HEK293 (cell line): Measurements from ENCODE around the gene GLRX.
A peak's percentile ranks its signal among the peaks of the same experiment; 100 is the strongest.

Source experiments
- CTCF ChIA-PET: fragments of 350-600 bp; formaldehyde crosslinking; extraction: SDS; loops from one replicate; lab custom pipeline; 2021; ENCODE audit warnings: antibody characterized with exemption; lab: Yijun Ruan, JAX
- POLR2A ChIA-PET: fragments of 300-600 bp; formaldehyde crosslinking; extraction: SDS; loops from one replicate; lab custom pipeline; 2020; ENCODE audit warnings: antibody characterized with exemption, inconsistent platforms; lab: Yijun Ruan, JAX
- H3K27ac ChIP-seq: fragments of 200-500 bp; sonication (Bioruptor generic); 2 replicates; pipeline ENCODE4 v1.5.1; 2014; ENCODE audit warnings: low read depth, low read length, control low read depth, inconsistent platforms; ENCODE audit errors: extremely low read depth
- H3K36me3 ChIP-seq, 2 experiments: fragments of 200-500 bp in 1 of 2; sonication (Bioruptor generic) in 1 of 2; 1 replicate in 1 of 2; 2 replicates in 1 of 2; pipeline ENCODE4 v1.5.1; 2014 to 2017; ENCODE audit warnings: inconsistent platforms in 2 of 2, low read length in 2 of 2; ENCODE audit not compliant: control insufficient read depth in 2 of 2, insufficient read depth in 1 of 2
- H3K4me1 ChIP-seq: fragments of 200-500 bp; sonication (Bioruptor generic); 2 replicates; pipeline ENCODE4 v1.5.1; 2014; ENCODE audit warnings: mild to moderate bottlenecking, low read length, inconsistent platforms; ENCODE audit not compliant: control insufficient read depth, insufficient read depth
- H3K4me3 ChIP-seq: 2 replicates; pipeline ENCODE4 v1.5.1; 2011; ENCODE audit warnings: low read depth, mild to moderate bottlenecking, control low read depth, low read length, moderate library complexity
- H3K9me3 ChIP-seq: fragments of 200-500 bp; sonication (Bioruptor generic); 2 replicates; pipeline ENCODE4 v1.5.1; 2014; ENCODE audit warnings: low read depth, low read length, inconsistent platforms; ENCODE audit not compliant: control insufficient read depth, insufficient read depth
- GFI1B ChIP-seq: fragments of 450-650 bp; formaldehyde crosslinking; IDR thresholded peaks from 2 replicates; pipeline ENCODE4 v1.5.1; 2016; ENCODE audit warnings: missing biosample characterization, missing genetic modification characterization
- SETDB1 ChIP-seq: IDR thresholded peaks from one replicate; pipeline ENCODE4 v1.6.1; 2017; ENCODE audit warnings: mild to moderate bottlenecking, low read length, moderate library complexity, mixed read lengths; ENCODE audit not compliant: insufficient read length
- TRIM28 ChIP-seq: IDR thresholded peaks from 2 replicates; pipeline ENCODE4 v1.6.1; 2011; ENCODE audit warnings: low read length, control low read depth, borderline replicate concordance
- YY1 ChIP-seq: fragments of 450-650 bp; formaldehyde crosslinking; IDR thresholded peaks from 2 replicates; pipeline ENCODE4 v1.5.1; 2018; ENCODE audit warnings: missing biosample characterization, missing genetic modification characterization
- ZBTB17 ChIP-seq: fragments of 450-650 bp; formaldehyde crosslinking; IDR thresholded peaks from 2 replicates; pipeline ENCODE4 v1.5.1; 2016; ENCODE audit warnings: missing biosample characterization, missing genetic modification characterization
- ZBTB20 ChIP-seq: fragments of 450-650 bp; formaldehyde crosslinking; IDR thresholded peaks from 2 replicates; pipeline ENCODE4 v1.5.1; 2016; ENCODE audit warnings: missing biosample characterization, missing genetic modification characterization
- ZFP69B ChIP-seq: fragments of 450-650 bp; formaldehyde crosslinking; IDR thresholded peaks from 2 replicates; pipeline ENCODE4 v1.5.1; 2016; ENCODE audit warnings: missing biosample characterization, missing genetic modification characterization
- ZNF138 ChIP-seq: fragments of 450-650 bp; formaldehyde crosslinking; IDR thresholded peaks from 2 replicates; pipeline ENCODE4 v1.5.1; 2016; ENCODE audit warnings: missing biosample characterization, missing genetic modification characterization, borderline replicate concordance
- ZNF184 ChIP-seq: fragments of 450-650 bp; IDR thresholded peaks from 2 replicates; pipeline ENCODE4 v1.5.1; 2018; ENCODE audit warnings: missing biosample characterization, mild to moderate bottlenecking, missing genetic modification characterization
- ZNF221 ChIP-seq: fragments of 450-650 bp; formaldehyde crosslinking; IDR thresholded peaks from 2 replicates; pipeline ENCODE4 v1.5.1; 2017; ENCODE audit warnings: missing biosample characterization, missing genetic modification characterization, borderline replicate concordance
- ZNF24 ChIP-seq: fragments of 450-650 bp; formaldehyde crosslinking; IDR thresholded peaks from 2 replicates; pipeline ENCODE4 v1.5.1; 2016; ENCODE audit warnings: missing biosample characterization, missing genetic modification characterization
- ZNF335 ChIP-seq: fragments of 450-650 bp; formaldehyde crosslinking; conservative IDR thresholded peaks from 2 replicates; pipeline ENCODE4 v1.5.1; 2016; ENCODE audit warnings: missing biosample characterization, missing genetic modification characterization
- ZNF341 ChIP-seq: fragments of 450-650 bp; formaldehyde crosslinking; IDR thresholded peaks from 2 replicates; pipeline ENCODE4; 2016; ENCODE audit warnings: low read depth, missing biosample characterization, missing genetic modification characterization
- ZNF366 ChIP-seq: fragments of 450-650 bp; formaldehyde crosslinking; conservative IDR thresholded peaks from 2 replicates; pipeline ENCODE4 v1.5.1; 2016; ENCODE audit warnings: missing biosample characterization, missing genetic modification characterization
- ZNF426 ChIP-seq: fragments of 450-650 bp; formaldehyde crosslinking; IDR thresholded peaks from 2 replicates; pipeline ENCODE4 v1.5.1; 2017; ENCODE audit warnings: missing biosample characterization, missing genetic modification characterization, mild to moderate bottlenecking, inconsistent platforms, moderate library complexity
- ZNF433 ChIP-seq: fragments of 450-650 bp; formaldehyde crosslinking; IDR thresholded peaks from 2 replicates; pipeline ENCODE4 v1.5.1; 2016; ENCODE audit warnings: missing biosample characterization, missing genetic modification characterization, low read depth
- ZNF473 ChIP-seq: fragments of 450-650 bp; formaldehyde crosslinking; IDR thresholded peaks from 2 replicates; pipeline ENCODE4 v1.5.1; 2017; ENCODE audit warnings: missing biosample characterization, missing genetic modification characterization
- ZNF561 ChIP-seq: fragments of 450-650 bp; IDR thresholded peaks from 2 replicates; pipeline ENCODE4 v1.5.1; 2018; ENCODE audit warnings: missing biosample characterization, missing genetic modification characterization, borderline replicate concordance
- ZNF596 ChIP-seq: fragments of 450-650 bp; IDR thresholded peaks from 2 replicates; pipeline ENCODE4 v1.5.0; 2018; ENCODE audit warnings: missing biosample characterization, mild to moderate bottlenecking, missing genetic modification characterization, moderate library complexity
- ZNF623 ChIP-seq: fragments of 450-650 bp; formaldehyde crosslinking; IDR thresholded peaks from 2 replicates; pipeline ENCODE4 v1.5.1; 2016; ENCODE audit warnings: missing biosample characterization, missing genetic modification characterization
- ZNF670 ChIP-seq: fragments of 450-650 bp; formaldehyde crosslinking; IDR thresholded peaks from 2 replicates; pipeline ENCODE4 v1.5.1; 2016; ENCODE audit warnings: missing biosample characterization, missing genetic modification characterization, low read depth
- ZSCAN23 ChIP-seq: fragments of 450-650 bp; formaldehyde crosslinking; IDR thresholded peaks from 2 replicates; pipeline ENCODE4 v1.5.1; 2016; ENCODE audit warnings: missing biosample characterization, missing genetic modification characterization
- TF ChIP-seq, protein P1 (sequence below): fragments of 450-650 bp; formaldehyde crosslinking; IDR thresholded peaks from 2 replicates; pipeline ENCODE4 v1.5.1; 2016; ENCODE audit warnings: missing biosample characterization, missing genetic modification characterization
- TF ChIP-seq, protein P2 (sequence below): sonication (generic); formaldehyde crosslinking; IDR thresholded peaks from 2 replicates; pipeline ENCODE4 v1.8.1; 2022; ENCODE audit warnings: mild to moderate bottlenecking, moderate library complexity, missing genetic modification reagents
- TF ChIP-seq, protein P3 (sequence below): fragments of 450-650 bp; formaldehyde crosslinking; IDR thresholded peaks from 2 replicates; pipeline ENCODE4 v1.5.1; 2016; ENCODE audit warnings: missing biosample characterization, missing genetic modification characterization

GLRX gene

DNA sequence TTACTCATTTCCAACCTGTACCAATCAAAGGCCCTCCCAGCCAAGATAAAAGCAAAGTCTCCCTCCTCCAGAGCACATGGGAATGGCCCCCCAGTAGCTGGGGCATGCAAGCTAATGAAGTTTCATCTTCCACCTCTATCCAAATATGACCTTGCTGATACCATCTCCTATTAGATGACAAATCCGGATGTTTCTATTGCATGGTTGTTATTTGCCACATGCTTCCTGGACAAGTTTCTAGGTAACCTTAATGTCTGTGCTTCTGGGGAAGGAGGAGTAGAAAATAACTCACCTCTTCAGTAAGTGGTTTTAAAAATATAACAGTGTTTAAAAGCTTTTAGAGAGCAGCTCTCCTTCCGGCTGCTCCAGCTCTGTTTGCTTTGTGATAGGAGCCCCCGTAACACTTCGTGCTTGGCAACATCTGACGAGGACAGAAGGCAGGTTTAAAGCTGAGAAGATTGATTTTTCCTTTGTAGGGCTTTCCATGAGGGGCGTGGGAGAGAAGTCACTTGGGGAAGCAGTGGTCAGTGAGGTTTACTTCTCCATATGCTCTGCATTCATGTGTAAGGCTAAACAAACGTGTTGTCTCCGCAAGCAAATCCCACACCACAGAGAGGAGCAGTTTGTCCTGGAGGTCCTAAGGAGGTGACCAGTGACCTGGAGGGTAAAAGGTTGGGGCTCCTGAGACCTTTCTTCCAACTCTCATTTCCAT is 40.3 kb upstream of the GLRX start (continued):
- no peak for TF ChIP-seq ZNF433
- no peak for TF ChIP-seq ZNF221 (tag by site-specific recombination)
- no peak for TF ChIP-seq ZNF596 (tag by site-specific recombination)
- TF ChIP-seq, protein P1, sequence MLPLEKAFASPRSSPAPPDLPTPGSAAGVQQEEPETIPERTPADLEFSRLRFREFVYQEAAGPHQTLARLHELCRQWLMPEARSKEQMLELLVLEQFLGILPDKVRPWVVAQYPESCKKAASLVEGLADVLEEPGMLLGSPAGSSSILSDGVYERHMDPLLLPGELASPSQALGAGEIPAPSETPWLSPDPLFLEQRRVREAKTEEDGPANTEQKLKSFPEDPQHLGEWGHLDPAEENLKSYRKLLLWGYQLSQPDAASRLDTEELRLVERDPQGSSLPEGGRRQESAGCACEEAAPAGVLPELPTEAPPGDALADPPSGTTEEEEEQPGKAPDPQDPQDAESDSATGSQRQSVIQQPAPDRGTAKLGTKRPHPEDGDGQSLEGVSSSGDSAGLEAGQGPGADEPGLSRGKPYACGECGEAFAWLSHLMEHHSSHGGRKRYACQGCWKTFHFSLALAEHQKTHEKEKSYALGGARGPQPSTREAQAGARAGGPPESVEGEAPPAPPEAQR, result no peak
- TF ChIP-seq SETDB1, result no peak
- TF ChIP-seq, all 188 proteins: peak for 3

DNA sequence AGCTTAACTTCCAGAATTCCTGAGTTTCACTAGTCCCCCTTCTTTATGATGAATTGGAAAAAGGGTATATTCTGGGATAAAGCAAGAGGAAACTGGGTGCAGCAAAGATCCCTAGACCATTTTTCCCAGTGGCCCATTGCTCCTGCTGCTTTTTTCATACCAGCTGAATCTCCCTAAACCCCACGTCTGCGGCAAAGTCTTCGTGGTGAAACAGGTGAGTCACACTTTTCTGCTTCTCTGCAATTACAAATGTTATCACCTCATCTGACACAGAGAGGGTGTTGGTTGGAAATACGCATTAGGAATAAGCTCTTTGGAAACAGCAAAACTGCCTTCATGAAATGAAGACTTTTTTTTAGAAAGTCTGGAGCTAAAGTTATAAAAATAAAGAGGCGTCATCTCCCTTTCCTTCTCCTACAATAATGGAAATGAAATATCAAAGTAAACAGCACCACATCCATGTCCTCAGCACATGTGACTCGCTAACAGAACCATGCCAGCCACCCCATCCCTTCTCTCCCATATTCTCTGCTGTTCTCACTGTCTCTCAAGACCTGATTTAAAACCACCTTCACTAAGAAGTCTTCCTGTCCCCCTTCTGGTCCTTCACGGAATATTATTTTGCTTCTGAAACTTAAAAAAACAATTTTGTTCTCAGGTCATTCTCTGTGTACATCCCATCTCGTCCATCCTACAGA is 39.5 kb upstream of the GLRX start:
- no peaks in the 10 kb centered on the region for H3K36me3 ChIP-seq
- ChIA-PET CTCF (interaction anchor here (0.6 to 2.1 kb wide), 13 partner anchors 8 to 824 kb away, joined by 3 to 7 read pairs (median 3); no protein-coding TSS in a partner anchor), POLR2A (no interaction called here)
- peak overlapping the region; percentile 14; the same call in 1 of the 2 replicates for H3K27ac ChIP-seq
- no peak overlapping the region for H3K4me3 ChIP-seq
- H3K9me3 ChIP-seq, result no peaks in the 10 kb centered on the region
- TF ChIP-seq ZNF184 (tag by site-specific recombination), result no peak
- TF ChIP-seq, protein P2, sequence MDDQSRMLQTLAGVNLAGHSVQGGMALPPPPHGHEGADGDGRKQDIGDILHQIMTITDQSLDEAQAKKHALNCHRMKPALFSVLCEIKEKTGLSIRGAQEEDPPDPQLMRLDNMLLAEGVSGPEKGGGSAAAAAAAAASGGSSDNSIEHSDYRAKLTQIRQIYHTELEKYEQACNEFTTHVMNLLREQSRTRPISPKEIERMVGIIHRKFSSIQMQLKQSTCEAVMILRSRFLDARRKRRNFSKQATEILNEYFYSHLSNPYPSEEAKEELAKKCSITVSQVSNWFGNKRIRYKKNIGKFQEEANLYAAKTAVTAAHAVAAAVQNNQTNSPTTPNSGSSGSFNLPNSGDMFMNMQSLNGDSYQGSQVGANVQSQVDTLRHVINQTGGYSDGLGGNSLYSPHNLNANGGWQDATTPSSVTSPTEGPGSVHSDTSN, result no peak
- TF ChIP-seq ZSCAN23, result no peak
- TF ChIP-seq, protein P3, sequence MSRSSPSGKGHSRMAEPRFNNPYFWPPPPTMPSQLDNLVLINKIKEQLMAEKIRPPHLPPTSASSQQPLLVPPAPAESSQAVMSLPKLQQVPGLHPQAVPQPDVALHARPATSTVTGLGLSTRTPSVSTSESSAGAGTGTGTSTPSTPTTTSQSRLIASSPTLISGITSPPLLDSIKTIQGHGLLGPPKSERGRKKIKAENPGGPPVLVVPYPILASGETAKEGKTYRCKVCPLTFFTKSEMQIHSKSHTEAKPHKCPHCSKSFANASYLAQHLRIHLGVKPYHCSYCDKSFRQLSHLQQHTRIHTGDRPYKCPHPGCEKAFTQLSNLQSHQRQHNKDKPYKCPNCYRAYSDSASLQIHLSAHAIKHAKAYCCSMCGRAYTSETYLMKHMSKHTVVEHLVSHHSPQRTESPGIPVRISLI, result 0 out of 2 replicates have a peak, but pooled peaks have one; percentile 8
- TF ChIP-seq ZNF335 (tag by site-specific recombination), result 0 out of 2 replicates have a peak, but pooled peaks have one; percentile 33
- 0 out of 2 replicates have a peak, but pooled peaks have one; percentile 8 for TF ChIP-seq TRIM28
- H3K4me1 ChIP-seq, result peaks cover 23% of the 10 kb centered on the region

DNA sequence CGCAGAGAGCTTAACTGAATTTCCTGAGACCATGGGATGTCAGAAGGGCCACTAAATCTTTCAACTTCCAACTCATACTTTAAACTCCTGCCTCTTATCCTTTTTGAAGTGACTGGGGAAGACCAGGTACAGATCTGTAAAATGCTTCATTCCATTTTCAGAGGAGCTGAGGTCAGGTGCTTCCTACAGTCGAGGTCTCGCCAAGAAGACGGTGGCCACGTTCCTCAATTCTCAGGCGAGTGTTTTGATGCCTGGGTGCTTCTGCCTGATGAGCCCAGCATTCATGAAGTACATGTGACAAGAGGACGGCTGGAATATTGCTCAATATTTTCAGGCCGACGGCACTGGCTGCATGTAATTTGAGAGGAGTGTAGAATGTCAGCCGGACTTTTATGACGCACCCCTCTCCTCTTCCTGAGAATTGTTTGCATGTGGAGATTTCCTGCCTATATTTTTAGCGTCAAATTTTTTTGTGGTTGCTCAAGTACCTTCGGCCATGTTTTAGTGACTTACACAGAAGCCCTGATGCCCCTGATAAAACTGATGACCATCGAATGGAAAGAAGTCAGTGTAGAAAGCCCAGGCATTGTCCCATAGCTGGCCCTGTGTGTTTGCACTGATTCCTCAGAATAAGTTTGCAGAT is 38.8 kb upstream of the GLRX start:
- POLR2A ChIA-PET, result interaction anchor here (0.6 kb wide), 1 partner anchor 891 kb away, joined by 5 read pairs; no protein-coding TSS in a partner anchor
- Histone ChIP-seq H3K27ac (peak overlapping the region; percentile 14; the same call in 1 of the 2 replicates), H3K4me3 (no peak overlapping the region), H3K9me3 (no peaks in the 10 kb centered on the region), H3K36me3 (no peaks in the 10 kb centered on the region), H3K4me1 (peaks cover 23% of the 10 kb centered on the region)
- CTCF ChIA-PET, result interaction anchor here (0.6 to 2.1 kb wide), 12 partner anchors 9 to 484 kb away, joined by 3 to 7 read pairs (median 3); partner anchors contain the start of gene ELL2
- TF ChIP-seq ZNF366 (tag by site-specific recombination), result peak; percentile 78
- TF ChIP-seq ZNF623 (tag by site-specific recombination), result no peak
- TF ChIP-seq ZNF24 (tag by site-specific recombination), result 0 out of 2 replicates have a peak, but pooled peaks have one; percentile 42
- peak; percentile 79 for TF ChIP-seq ZBTB17 (tag by site-specific recombination)
- peak; percentile 52; the same call in 1 of the 2 replicates for TF ChIP-seq ZNF184 (tag by site-specific recombination)
- 0 out of 2 replicates have a peak, but pooled peaks have one; percentile 36 for TF ChIP-seq ZNF341 (tag by site-specific recombination)
- TF ChIP-seq TRIM28, result peak; percentile 85
- TF ChIP-seq ZNF473 (tag by site-specific recombination), result no peak
- TF ChIP-seq ZFP69B, result 0 out of 2 replicates have a peak, but pooled peaks have one; percentile 7
- TF ChIP-seq ZNF426, result no peak
- peak; percentile 68; the same call in 1 of the 2 replicates for TF ChIP-seq GFI1B (tag by site-specific recombination)
- peak; percentile 62; the same call in 1 of the 2 replicates for TF ChIP-seq ZNF561 (tag by site-specific recombination)
- TF ChIP-seq, protein P3, result peak; percentile 65; the same call in 1 of the 2 replicates
- no peak for TF ChIP-seq ZNF138 (tag by site-specific recombination)
- TF ChIP-seq YY1 (tag by site-specific recombination), result peak; percentile 30; the same call in 1 of the 2 replicates
- TF ChIP-seq ZNF670 (tag by site-specific recombination), result no peak
- peak; percentile 59 for TF ChIP-seq ZBTB20
